HG02938 (cell line): ENCODE results near the gene DENND1C.
"Not testable (repeated sequence)": the region's sequence is repeated elsewhere in the genome, so short reads cannot be mapped to it uniquely, and the experiment has no call there.

Experiments
- ATAC-seq: cut with Tn5 transposase; IDR thresholded peaks from one replicate; pipeline ENCODE4 v1.9.1; 2021; ENCODE audit warnings: mild to moderate bottlenecking, moderate library complexity; ENCODE audit not compliant: unreplicated experiment

DENND1C gene

DNA sequence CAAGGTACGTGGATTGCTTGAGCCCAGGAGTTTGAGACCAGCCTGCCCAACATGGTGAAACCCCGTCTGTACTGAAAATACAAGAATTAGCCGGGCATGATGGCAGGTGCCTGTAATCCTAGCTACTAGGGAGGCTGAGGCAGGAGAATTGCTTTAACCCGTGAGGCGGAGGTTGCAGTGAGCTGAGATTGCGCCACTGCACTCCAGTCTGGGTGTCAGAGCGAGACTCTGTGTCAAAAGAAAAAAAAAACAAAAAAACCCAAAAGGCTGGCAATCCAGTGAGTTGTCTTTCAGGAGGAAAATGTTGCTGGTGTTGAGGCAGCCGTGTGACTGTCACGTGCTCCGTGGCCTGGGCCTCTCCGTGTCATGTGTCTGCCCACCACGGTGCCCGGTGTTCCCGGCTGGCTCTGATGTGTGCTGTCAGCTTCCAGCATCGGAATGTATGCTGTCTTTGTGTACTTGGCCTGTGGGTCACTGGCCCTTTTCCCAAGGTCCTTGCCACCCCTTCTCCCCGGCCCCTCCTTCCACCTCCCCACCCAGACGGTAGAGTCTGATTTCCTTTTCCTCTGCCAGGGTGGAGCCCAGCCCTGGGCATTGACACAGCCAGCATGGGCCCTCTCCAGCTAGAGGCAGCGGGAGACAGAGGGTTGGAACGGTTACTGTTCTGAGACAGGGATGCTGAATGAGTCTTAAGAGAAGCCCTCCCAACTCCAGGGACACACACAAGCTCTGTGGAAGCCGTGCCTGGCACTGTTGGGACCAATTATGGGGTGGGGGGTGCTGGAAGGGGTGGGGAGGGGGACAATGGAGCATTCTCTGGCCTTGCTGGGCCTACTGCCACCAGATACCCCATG, 27.8 kb upstream of the DENND1C start:
- no peak for ATAC-seq

DNA sequence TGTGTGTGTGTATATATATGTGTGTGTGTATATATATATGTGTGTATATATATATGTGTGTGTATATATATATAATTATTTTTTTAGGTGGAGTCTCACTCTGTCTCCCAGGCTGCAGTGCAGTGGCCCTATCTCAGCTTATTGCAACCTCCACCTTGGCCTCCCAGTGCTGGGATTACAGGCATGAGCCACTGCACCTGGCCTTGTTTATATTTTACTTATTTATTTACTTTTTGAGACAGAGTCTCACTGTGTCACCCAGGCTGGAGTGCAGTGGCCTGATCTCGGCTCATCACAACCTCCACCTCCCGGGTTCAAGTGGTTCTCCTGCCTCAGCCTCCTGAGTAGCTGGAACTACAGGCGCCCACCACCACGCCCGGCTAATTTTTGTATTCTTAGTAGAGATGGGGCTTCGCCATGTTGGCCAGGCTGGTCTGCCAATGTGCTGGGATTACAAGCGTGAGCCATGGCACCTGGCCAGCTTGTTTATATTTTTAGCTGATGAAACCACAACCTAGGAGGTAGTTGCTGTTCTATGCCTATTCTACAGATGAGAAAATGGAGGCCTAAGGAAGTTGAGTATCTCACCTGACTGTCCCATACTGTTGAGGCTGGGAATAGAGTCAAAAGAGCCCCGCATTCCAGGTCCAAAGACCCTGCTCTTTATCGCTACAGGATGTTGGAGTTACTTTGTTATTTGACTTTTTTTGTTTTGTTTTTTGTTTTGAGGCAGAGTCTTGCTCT, 26.6 kb upstream of the DENND1C start:
- ATAC-seq: not testable (repeated sequence)

DNA sequence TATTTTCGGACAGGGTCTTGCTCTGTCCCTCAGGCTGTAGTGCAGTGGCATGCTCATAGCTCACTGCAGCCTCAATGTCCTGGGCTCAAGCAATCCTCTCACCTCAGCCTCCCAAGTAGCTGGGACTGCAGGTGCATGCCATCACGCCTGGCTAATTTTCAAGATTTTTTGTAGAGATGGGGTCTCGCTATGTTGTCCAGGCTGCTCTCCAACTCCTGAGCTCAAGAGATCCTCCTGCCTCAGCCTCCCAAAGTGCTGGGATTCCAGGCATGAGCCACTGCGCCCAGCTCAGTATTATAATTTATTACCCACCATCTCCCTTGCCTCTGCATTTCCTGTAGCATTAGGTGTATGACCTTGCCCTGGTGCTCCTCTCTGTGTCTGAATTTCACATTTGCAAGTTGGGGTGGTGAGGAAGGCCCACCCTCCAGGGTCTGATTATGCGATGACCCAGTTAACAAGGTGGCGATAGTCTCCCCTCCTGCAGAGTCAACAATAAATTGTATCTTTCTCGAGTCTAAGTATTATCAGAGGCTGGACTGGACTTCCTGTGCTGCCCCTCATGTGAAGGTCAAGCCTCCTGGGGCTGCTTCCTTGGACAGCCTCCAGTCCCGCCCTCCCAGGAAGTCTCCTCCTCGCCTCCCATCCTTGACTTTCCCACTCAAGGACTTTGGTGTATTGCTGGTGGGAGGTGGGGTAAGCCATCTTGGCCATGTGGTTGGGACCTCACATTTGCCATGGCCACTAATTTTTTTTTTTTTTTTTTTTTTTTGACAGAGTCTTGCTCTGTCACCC, 22.0 kb upstream of the DENND1C start:
- no peak for ATAC-seq

DNA sequence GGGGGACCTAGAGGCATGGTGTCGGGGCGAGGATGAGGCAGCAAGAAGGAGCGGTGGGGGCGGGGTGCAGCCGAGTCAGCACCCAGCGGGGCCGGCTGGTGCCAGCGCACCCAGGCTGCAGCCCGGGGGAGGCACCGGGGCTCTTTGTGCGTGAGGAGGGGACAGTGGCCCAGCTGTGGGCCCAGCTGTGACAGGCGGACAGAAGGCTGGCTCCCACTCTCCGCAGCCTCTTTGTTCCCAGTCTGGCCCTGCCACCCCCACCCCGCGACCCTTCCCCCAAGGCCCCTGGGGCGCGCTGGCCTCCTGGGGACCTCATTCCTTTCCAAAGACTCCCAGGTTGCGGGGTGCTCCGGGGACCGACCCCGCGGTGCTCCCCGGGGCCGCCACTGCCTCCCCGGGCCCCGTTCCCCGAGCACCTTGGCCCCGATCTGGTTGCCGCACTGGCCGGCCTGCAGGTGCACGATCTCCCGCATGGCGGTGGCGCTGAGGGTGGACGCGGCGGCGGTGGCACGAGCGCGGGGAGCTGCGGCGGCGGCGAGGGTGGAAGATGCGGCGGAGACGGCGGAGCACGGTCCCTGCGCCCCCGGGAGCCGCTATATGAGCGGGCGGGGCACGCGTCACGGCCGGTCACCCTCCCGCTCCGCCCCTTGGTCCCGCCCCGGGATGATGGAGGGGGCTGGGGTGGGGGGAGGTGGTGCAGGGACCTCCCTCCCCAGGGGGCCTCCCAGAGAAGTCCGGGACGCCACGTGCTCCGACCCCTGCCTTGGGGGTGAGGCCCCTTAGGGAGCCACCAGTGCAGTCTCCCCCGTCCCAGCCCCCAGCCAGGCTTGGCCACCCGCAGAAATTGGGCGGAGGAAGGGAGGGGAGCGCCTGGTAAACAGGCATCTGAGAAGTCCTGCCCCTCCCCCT, 20.4 kb upstream of the DENND1C start, which contains the start of gene TUBB4A:
Gene TUBB4A (minus strand): TSS at position 570 of the 909 bp plus-strand sequence. CDS start 97 bp downstream, at position 473.
- ATAC-seq: no peak

DNA sequence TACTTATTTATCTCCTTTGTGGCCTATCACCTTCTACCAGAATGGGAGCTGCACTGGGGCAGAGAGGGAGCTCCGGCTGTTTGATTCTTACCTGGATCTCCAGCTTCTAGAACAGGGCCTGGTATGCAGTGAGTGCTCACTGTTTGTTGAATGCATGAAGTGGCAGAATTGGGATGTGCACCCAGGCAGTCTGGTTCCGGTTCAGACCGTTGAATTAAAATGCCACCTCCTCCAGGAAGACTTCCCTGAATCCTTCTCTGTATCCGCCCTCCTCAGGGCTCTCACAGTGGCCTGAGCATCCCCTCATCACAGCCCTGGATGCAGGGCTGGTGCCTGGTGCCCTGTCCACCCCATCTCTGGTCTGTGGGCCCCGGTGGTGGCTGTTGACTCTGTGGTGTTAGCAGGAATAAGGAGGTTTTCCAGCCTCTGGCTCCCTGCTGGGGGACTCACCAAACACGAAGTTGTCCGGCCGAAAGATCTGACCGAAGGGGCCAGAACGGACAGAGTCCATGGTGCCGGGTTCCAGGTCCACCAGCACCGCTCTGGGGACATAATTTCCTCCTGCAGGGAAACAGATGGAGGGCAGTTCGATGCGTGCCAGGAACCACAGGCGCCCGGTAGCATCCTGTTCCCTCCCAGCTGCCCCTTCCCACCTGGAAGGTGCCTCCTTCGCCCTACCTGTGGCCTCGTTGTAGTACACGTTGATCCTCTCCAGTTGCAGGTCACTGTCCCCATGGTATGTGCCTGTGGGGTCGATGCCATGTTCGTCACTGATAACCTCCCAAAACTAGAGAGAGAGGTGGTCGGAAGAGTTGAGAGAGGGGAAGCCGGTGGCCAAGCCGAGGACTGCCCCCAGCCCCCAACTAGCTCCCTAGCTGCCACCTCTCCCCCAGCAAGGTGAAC, 19.5 kb upstream of the DENND1C start:
- ATAC-seq: no peak

DNA sequence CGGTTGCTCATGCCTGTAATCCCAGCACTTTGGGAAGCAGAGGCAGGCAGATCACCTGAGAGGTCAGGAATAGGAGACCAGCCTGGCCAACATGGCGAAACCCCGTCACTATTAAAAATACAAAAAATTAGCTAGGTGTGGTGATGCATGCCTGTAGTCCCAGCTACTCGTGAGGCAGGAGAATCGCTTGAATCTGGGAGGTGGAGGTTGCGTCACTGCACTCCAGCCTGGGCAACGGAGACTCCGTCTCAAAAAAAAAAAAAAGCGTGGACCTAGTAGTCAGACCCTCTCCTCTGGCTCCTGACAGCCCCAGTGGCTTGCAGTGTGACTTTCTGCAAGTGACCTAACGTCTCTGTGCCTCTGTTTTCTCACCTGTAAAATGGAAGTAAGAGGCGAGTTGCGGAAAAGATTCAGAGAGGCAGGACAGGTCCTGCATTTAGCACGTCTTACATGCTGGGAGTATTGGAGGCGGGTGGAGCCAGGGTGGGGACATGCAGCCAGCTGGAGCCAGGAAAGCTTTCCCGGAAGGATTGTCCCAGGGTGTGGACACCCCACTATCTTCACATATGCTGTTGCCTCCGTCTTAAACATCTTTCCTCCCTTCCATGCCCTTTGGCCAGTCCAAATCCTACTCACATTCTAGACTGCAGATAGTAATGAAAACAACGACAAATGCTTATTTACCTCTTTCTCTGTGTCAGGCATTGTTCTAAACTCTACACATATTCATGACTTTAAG, 17.6 kb upstream of the DENND1C start:
- no peak for ATAC-seq

DNA sequence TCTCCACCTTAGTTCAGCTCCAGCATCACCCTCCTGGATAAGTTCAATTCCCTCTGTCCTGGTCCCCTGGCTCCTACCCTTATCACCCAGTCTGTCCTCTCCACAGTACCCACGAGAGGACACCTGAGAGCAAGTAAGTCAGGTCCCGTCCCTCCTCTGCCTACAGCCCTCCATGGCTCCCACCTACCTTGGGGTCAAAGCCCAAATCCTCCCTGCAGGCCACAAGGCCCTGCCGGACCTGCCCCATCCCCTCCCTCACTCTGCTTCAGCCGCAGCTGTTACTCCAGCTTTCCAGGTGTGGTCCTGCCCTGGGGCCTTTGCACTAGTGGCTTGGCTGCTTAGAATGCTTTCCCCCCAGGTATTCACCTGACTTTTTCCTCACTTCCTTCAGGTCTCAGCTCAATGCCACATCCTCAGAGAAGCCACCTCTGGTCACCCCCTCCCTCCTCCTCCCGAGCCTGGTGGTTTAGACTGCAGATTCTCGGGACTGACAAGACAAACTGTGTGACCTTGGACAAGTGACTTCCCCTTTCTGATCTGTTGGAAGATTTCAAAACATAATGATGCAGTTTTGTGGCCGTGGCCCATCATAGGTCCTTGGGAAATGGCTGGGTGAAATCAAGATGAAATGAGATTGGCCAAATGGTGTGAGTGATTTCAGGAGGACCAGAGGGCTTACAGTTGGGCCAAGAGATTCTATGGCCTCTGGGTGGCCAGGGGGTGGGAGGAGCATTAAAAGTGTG, 16.9 kb upstream of the DENND1C start:
- no peak for ATAC-seq

DNA sequence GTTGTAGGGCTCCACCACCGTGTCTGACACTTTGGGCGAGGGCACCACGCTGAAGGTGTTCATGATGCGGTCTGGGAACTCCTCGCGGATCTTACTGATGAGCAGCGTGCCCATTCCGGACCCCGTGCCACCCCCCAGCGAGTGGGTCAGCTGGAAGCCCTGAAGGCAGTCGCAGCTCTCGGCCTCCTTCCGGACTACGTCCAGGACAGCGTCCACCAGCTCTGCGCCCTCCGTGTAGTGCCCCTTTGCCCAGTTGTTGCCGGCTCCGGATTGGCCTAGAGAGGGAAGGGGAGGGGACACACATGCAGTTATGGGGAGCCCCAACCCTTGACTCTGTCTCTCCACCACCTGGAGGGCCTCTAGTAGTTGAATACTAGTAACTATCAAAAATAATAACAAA, 14.4 kb upstream of the DENND1C start:
- ATAC-seq: no peak

DNA sequence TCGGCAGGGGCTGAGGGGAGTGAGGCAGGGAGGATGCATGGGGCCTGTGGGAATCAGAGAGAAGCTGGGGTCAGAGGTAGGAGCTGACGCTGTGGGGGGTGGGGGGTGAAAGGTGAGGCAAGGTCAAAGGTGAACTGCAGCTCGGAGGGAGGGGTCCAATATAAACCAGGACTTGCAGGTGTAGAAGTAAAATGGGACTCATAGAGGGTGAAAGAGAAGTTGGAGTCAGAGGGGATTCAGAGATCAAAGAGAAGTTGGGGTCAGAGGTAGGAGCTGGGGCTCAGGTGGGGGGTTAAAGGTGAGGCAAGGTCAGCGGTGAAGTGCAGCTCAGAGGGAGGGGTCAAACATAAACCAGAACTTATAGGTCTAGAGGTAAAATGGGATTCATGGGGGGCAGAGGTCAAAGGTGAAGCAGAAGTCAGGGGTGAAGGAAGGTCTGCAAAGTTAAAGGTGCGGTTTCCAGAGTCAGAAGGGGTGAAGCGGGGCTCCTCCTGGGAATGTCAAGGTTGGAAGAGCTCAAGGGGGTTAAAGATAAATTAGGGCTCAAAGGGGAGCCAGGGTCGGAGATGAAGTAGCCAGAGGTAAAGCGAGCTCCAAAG, 12.9 kb upstream of the DENND1C start:
- no peak for ATAC-seq

DNA sequence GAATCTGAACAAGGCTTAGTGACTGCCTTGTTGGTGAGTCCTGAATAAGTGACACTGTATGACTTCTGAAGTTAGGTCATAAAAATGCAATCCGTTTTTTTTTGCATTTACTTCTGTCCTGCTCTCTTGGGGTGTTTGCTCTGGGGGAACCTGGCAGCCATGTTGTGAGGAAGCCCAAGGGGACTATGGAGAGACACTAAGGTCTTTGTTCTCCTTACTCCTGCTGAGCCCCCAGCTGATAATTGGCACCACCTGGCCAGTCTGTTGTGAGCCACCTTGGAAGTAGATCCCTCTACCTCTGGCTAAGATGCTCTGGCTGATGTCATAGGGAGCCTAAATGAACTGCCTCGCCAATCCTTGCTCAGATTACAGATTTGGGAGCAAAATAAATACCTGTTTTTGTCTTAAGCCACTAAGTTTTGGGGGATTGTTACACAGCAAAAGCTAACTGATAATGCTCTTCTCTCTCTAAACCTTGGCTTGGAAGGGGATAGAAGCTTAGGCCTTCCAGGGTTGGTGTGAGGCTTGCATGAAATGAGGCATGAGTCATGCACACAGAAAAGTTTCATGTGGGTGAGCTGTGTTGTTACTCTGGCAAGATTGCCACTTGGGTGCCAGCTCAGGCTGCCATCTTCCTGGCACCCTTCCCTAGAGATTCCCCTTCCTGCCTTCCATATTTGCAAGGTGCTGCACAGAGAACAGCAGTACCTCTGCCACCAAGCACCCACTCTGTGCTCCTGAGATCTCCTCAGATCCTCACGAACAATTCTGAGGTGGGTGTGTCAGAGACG, 10.4 kb upstream of the DENND1C start:
- no peak for ATAC-seq

DNA sequence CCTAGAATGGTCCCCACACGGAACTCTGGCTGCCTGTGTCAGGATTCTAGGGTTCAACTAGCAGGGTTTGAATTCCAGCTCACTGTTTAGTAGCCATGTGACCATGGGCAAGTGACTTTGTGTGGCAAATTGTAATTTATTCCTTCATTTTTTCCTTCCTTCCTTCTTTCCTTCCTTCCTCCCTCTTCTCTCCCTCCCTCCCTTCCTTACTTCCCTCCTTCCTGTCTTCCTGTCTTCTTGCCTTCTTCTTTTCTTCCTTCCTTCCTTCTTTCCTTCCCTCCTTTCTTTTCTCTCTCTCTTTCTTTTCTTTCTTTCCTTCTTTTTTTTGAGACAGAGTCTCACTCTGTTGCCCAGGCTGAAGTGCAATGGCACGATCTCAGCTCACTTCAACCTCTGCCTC, 8.5 kb upstream of the DENND1C start:
- ATAC-seq: no peak

DNA sequence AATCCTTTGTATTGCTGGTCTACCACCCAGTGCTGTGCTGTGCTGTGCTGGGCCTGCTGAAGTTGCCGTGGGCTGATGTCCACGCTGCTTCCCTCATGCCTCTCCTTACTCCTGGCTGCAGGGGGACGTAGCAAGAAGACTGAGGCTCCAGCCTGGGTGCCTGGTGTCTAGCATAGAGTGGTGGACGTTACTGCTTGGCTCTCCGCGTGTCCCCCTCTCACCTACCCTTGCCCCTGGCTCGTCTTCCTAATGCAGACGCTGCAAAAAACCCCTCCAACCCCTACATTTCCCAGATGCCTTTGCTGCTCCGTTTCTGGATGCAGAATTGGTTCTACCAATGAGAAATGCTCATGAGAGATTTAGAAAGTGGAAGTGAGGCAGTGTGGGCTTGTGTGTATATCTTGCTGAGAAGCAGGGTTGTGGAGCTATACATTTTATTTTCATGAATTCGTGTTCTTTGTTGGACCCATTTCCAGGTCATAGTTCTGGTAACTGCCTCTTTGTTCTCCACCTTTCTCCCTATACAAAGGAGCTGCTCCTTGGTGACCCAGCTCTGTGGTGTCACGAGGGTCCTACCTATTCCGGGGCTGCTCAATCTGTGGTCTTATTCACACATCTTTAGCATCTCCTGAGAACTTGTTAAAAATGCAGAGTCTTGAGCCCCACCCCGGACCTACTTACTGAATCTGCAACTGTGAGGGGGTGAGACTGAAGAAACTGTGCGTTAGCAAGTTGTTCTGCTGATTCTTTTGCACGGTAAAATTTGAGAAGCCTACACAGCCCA, 7.9 kb upstream of the DENND1C start:
- ATAC-seq: no peak

DNA sequence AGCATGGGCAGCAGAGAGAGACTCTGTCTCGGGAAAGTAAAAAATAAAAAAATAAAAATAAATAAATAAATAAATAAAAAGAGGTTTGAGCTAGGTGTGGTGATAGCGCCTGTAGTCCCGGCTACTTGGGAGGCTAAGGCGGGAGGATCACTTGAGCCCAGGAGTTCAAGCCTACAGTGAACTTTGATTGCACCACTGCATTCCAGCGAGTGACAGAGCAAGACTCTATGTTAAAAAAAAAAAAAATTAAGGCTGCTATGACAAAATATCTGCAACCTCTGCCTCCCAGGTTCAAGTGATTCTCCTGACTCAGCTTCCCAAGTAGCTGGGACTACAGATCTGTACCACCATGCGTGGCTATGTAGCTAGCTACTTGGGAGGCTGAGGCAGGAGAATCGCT, 3.2 kb upstream of the DENND1C start:
- ATAC-seq: no peak

DNA sequence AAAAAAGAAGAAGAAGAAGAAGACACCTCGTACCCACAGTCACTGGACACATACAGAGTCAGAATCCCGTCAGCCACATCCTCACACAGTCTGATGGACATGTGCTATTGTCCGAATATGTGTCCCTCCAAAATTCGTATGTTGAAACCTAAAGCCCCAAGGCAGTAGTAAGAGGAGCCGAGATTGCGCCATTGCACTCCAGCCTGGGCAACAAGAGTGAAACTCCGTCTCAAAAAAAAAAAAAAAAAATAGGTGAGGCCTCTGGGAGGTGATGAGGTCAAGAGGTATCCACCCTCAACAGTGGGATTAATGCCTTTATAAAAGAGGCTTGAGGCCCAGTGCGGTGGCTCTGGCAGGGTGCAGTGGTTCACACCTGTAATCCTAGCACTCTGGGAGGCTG, 2.6 kb upstream of the DENND1C start:
- ATAC-seq: no peak

DNA sequence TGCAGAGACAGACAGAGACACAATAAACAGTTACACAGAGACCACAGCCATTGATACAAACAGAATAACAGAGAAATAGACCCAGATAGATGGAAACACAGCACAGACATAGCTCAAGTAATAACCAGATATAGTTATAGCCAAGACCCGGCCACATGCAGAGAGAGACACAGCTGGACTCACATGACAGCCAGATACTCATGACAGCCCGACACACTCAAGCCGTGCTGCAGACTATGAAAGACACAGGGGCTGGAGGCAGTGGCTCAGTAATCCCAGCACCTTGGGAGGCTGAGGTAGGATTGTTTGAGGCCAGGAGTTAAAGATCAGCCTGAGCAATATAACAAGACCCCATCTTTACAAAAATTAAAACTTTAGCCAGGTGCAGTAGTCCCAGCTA, 1.6 kb upstream of the DENND1C start:
- ATAC-seq: no peak

DNA sequence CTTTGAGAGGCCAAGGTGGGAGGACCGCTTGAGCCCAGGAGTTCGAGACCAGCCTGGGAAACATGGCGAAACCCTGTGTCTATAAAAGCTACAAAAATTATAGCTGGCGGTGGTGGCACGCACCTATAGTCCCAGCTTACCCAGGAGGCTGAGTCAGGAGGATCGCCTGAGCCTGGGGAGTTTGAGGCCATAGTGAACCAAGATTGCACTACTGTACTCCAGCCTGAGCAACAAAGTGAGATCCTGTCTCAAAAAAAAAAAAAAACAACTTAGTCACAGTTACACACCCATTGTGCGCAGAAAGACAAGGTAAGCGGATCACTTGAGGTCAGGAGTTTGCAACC, 728 bp upstream of the DENND1C start:
- ATAC-seq: no peak
